ENCODE measurements around the gene PRXL2A. TPM values are rescaled to one million over a fixed set of nuclear protein-coding genes. Genes with fewer than 3 reads are reported as not detected.

The PRXL2A gene
- total and polyA plus RNA-seq, 2 of the 4 experiments (the other 2 are of a cell fraction), result 0.90 to 0.92 TPM

GRCh38 chr10:80379701-80380100 lies 28.6 kb upstream of the PRXL2A start:
- intact Hi-C loops (cut with micrococcal nuclease) (loop anchor here (5.0 kb wide), 2 partner anchors 543 to 638 kb away; no protein-coding TSS in a partner anchor), dilution Hi-C loops (cut with HindIII; ENCODE audit: low sequenced_read_pairs, unreplicated experiment) (no loop called here), in situ Hi-C loops (cut with MboI; ENCODE audit: low sequenced_read_pairs) (no loop called here)
- H3K18ac ChIP-seq (ENCODE audit: low read depth, low read length), result no peak overlapping the region
- H3K27ac ChIP-seq (ENCODE audit: insufficient read depth, low read length), result no peak overlapping the region
- no peak for TF ChIP-seq SMC3 (IDR thresholded peaks at IDR 0.05; ENCODE audit: low read depth, low read length)
- TF ChIP-seq RAD21 (IDR thresholded peaks at IDR 0.05; ENCODE audit: low read length), result no peak
- TF ChIP-seq MAZ (IDR thresholded peaks at IDR 0.05; ENCODE audit: borderline replicate concordance, low read depth, low read length), result no peak
- no peak for TF ChIP-seq BHLHE40 (IDR thresholded peaks at IDR 0.05; ENCODE audit: low read depth, low read length)
- no peak for TF ChIP-seq FOS (IDR thresholded peaks at IDR 0.05; ENCODE audit: low read depth, low read length)
- no peak for TF ChIP-seq MAFK (IDR thresholded peaks at IDR 0.05; ENCODE audit: low read depth, low read length)
- TF ChIP-seq CTCF (conservative IDR thresholded peaks at IDR 0.05; ENCODE audit: low read depth, low read length), result no peak
- TF ChIP-seq RFX5 (IDR thresholded peaks at IDR 0.05; ENCODE audit: low read depth, low read length), result no peak
- no peak for TF ChIP-seq NFE2L2 (IDR thresholded peaks at IDR 0.05; ENCODE audit: low read depth, low read length)
- no peak for TF ChIP-seq USF2 (IDR thresholded peaks at IDR 0.05; ENCODE audit: low read depth, low read length)
- no peak for TF ChIP-seq MXI1 (IDR thresholded peaks at IDR 0.05; ENCODE audit: borderline replicate concordance, low read depth, low read length)
- no peak for TF ChIP-seq RCOR1 (IDR thresholded peaks at IDR 0.05; ENCODE audit: insufficient replicate concordance, low read length)
- TF ChIP-seq CHD1 (IDR thresholded peaks at IDR 0.05; ENCODE audit: low read depth, low read length), result no peak
- TF ChIP-seq POLR2A (IDR thresholded peaks at IDR 0.05; ENCODE audit: low read depth, low read length), result no peak
- no peak for TF ChIP-seq ELK1 (IDR thresholded peaks at IDR 0.05; ENCODE audit: borderline replicate concordance, low read depth, low read length)
- TF ChIP-seq CEBPB (IDR thresholded peaks at IDR 0.05; ENCODE audit: low read depth, low read length), result no peak
- H3K9ac ChIP-seq (ENCODE audit: low read depth, low read length), result no peak overlapping the region
- H3K56ac ChIP-seq (ENCODE audit: extremely low read depth, insufficient read depth, low read length), result no peak overlapping the region
- no peak overlapping the region for H4K8ac ChIP-seq (ENCODE audit: low read depth in 2 of 2, low read length in 2 of 2)
- ATAC-seq (ENCODE audit: low read depth) (no peak), DNase-seq (no peak)
- no peaks in the 10 kb centered on the region for H3K79me1 ChIP-seq (ENCODE audit: low read depth in 1 of 2, low read length in 2 of 2)
- no TSS peak for BruUV-seq (replicated peaks)
- H2AK5ac ChIP-seq (ENCODE audit: low read depth, low read length), result no peak overlapping the region
- H3K4me3 ChIP-seq (ENCODE audit: insufficient read depth, low read depth, low read length), result no peak overlapping the region
- no peak overlapping the region for H2BK15ac ChIP-seq (ENCODE audit: low read depth, low read length)
- no peak overlapping the region for H2AFZ ChIP-seq (replicated peaks; ENCODE audit: low read length, poor library complexity)
- H3K9me1 ChIP-seq (ENCODE audit: insufficient read depth, low read length), result no peaks in the 10 kb centered on the region
- WGBS, 2 experiments (ENCODE audit: extremely low coverage in 2 of 2, insufficient read length in 1 of 2), result no CpG with 5 or more reads among the region's 3 CpGs
- no peak overlapping the region for H2BK5ac ChIP-seq (ENCODE audit: low read depth, low read length, poor library complexity, severe bottlenecking)
- H3K4me1 ChIP-seq (ENCODE audit: control insufficient read depth, insufficient read depth, low read length), result no peaks in the 10 kb centered on the region
- H3K36me3 ChIP-seq (ENCODE audit: control insufficient read depth, insufficient read depth, low read length), result no peaks in the 10 kb centered on the region
- no peak overlapping the region for H2BK120ac ChIP-seq (ENCODE audit: low read depth, low read length)
- no peaks in the 10 kb centered on the region for H4K20me1 ChIP-seq (ENCODE audit: insufficient read depth, low read length)
- no peak overlapping the region for H3K23ac ChIP-seq (ENCODE audit: low read depth, low read length)
- no peak overlapping the region for H3K14ac ChIP-seq (replicated peaks; ENCODE audit: low read depth, low read length)
- H2BK20ac ChIP-seq (ENCODE audit: low read depth, low read length), result no peak overlapping the region
- ChIA-PET POLR2A (ENCODE audit: unreplicated experiment) (no interaction called here), CTCF (no interaction called here)
- H3K9me3 ChIP-seq (ENCODE audit: control insufficient read depth, insufficient read depth, low read length), result no peaks in the 10 kb centered on the region
- no peak overlapping the region for H4K91ac ChIP-seq (ENCODE audit: insufficient read depth, low read depth, low read length)
- no peak overlapping the region for H2AK9ac ChIP-seq (replicated peaks; ENCODE audit: low read depth, low read length, poor library complexity)
- no peak overlapping the region for H4K5ac ChIP-seq (ENCODE audit: low read depth, low read length)
- no peak overlapping the region for H3K4me2 ChIP-seq (ENCODE audit: low read depth, low read length)
- no peak overlapping the region for H3K4ac ChIP-seq (ENCODE audit: low read depth, low read length)
- H3K27me3 ChIP-seq (ENCODE audit: control insufficient read depth, insufficient read depth, low read length), result 0 out of 2 replicates have a peak, but pooled peaks cover 2% of the 10 kb centered on the region

Measured in IMR-90 (cell line).